ENCODE measurements around the gene CAVIN3. TPM values are rescaled to one million over a fixed set of nuclear protein-coding genes. Genes with fewer than 3 reads are reported as not detected.
A peak's percentile ranks its signal among the peaks of the same experiment; 100 is the strongest.

The CAVIN3 gene
- total and polyA plus RNA-seq, 9 of the 15 experiments (the other 6 are each of a cell fraction or from before 2014, with no cell fraction given): 0.13 TPM; not detected in 8

GRCh38 chr11:6353367-6353987 is 33.2 kb upstream of the CAVIN3 start (continued):
- TF ChIP-seq DACH1 (IDR thresholded peaks at IDR 0.05; ENCODE audit: partially characterized antibody) (no peak), NFIC (IDR thresholded peaks at IDR 0.05) (peak; percentile 94), HNRNPLL (IDR thresholded peaks at IDR 0.05; ENCODE audit: low read depth, low read length, poor library complexity, severe bottlenecking) (no peak), MAZ (CRISPR knock-in tag; conservative IDR thresholded peaks at IDR 0.05 in 1 of 2, IDR thresholded peaks at IDR 0.05 in 1 of 2) (0 out of 4 replicates have a peak, but pooled peaks of 1 of the 2 experiments have one; percentile 33), RB1 (IDR thresholded peaks at IDR 0.05; ENCODE audit: low read depth) (peak; percentile 52)

DNA sequence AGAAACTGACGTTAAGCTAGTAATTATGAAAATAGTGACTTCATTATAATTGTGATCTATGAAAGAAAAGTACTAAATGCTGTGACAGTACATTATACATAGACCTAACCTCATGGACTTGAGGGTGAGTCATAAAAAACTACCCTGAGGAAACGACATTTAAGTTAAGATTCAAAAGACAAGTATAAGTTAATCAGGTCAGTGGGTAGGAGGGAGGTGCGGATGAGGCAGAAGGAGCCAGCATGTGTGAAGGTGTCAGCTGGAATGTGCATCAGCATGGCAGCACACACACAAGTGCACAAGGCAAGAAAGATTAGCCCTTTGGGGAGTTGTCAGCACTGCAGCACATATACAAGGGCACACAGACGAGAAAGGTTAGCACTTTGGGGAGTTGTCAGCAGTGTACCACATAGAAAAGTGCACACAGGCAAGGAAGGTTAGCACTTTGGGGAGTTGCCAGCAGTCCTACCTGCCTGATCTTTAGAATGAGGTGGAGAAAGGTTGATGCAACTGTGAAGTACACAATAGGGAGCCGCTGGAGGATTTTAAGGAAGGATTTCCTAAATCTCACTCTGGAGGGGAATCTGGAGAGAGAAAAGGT is 31.6 kb upstream of the CAVIN3 start:
- DNase-seq (ENCODE audit: extremely low read depth in 1 of 4, low spot score in 3 of 4) (no peak), ATAC-seq (no peak), FAIRE-seq (no peak)
- Histone ChIP-seq H3K9me3 (replicated peaks; ENCODE audit: control insufficient read depth, insufficient read depth, low read depth, low read length) (no peaks in the 10 kb centered on the region), H3K9ac (ENCODE audit: insufficient read depth in 1 of 2, low read depth in 2 of 2, low read length in 2 of 2) (no peak overlapping the region), H3K36me3 (ENCODE audit: control insufficient read depth, insufficient read depth, low read length) (no peaks in the 10 kb centered on the region), H3K27ac (ENCODE audit: extremely low read depth, low read depth, low read length) (no peak overlapping the region), H3K4me3 (no peak overlapping the region), H3K27me3 (ENCODE audit: control insufficient read depth in 2 of 2, insufficient read depth in 2 of 2, low read length in 2 of 2) (peaks cover 2 to 9% of the 10 kb centered on the region in 2 experiments; a peak in 4 of 5 replicates), H2AFZ (ENCODE audit: low read depth, low read length) (no peak overlapping the region), H3K9me1 (ENCODE audit: control insufficient read depth, insufficient read depth, low read length) (no peaks in the 10 kb centered on the region), H3K4me1 (replicated peaks in 1 of 2; ENCODE audit: control insufficient read depth in 2 of 2, insufficient read depth in 2 of 2, low read length in 2 of 2) (peaks cover 0 to 3% of the 10 kb centered on the region in 2 experiments; a peak in 1 of 5 replicates), H4K20me1 (replicated peaks; ENCODE audit: control insufficient read depth, insufficient read depth, low read length) (0 out of 2 replicates have a peak, but pooled peaks cover 3% of the 10 kb centered on the region), H3K79me2 (ENCODE audit: control insufficient read depth, insufficient read depth, low read length) (no peaks in the 10 kb centered on the region), H3K4me2 (ENCODE audit: insufficient read depth, low read length) (no peak overlapping the region)
- 0% methylated on average over 5 of the region's 5 CpGs for WGBS (ENCODE audit: insufficient coverage, low coverage, missing lambda C conversion rate)
- BruUV-seq (replicated peaks): no TSS peak
- TF ChIP-seq XRCC5 (IDR thresholded peaks at IDR 0.05; ENCODE audit: low read depth, low read length) (no peak), ZNF431 (CRISPR knock-in tag; IDR thresholded peaks at IDR 0.05) (no peak), ETV1 (tag; conservative IDR thresholded peaks at IDR 0.05; ENCODE audit: low read depth) (no peak), SRSF7 (optimal IDR thresholded peaks at IDR 0.05; ENCODE audit: low read depth, low read length) (no peak), XRCC3 (IDR thresholded peaks at IDR 0.05) (no peak), CBFB (CRISPR knock-in tag; IDR thresholded peaks at IDR 0.05) (no peak), HBP1 (CRISPR knock-in tag; IDR thresholded peaks at IDR 0.05) (no peak), MCM3 (IDR thresholded peaks at IDR 0.05) (no peak), ZC3H8 (IDR thresholded peaks at IDR 0.05) (no peak), THAP7 (CRISPR knock-in tag; IDR thresholded peaks at IDR 0.05) (no peak), NR2C2 (CRISPR knock-in tag; IDR thresholded peaks at IDR 0.05) (no peak), NR2C2 (tag; IDR thresholded peaks at IDR 0.05) (no peak), RBM39 (optimal IDR thresholded peaks at IDR 0.05; ENCODE audit: low read depth, low read length) (no peak), GATAD2A (IDR thresholded peaks at IDR 0.05) (no peak), SETDB1 (IDR thresholded peaks at IDR 0.05; ENCODE audit: low read length) (no peak)
- CTCF ChIA-PET (ENCODE audit: low intra/inter-chr PET ratio): interaction anchor here (1.3 kb wide), 1 partner anchor 328 kb away, joined by 3 read pairs; no protein-coding TSS in a partner anchor
- intact Hi-C loops (cut with micrococcal nuclease) (loop anchor here (2.0 kb wide), 2 partner anchors 101 to 329 kb away; no protein-coding TSS in a partner anchor), in situ Hi-C loops (cut with MboI) (loop anchor here (5.0 kb wide), 1 partner anchor 330 kb away; no protein-coding TSS in a partner anchor)
- POLR2A ChIA-PET: interaction anchor here (0.8 to 1.1 kb wide), 2 partner anchors 11 to 16 kb away, joined by 3 read pairs; no protein-coding TSS in a partner anchor

Measured in K562 (cell line).